ENCODE data around the gene BSN.

DNA sequence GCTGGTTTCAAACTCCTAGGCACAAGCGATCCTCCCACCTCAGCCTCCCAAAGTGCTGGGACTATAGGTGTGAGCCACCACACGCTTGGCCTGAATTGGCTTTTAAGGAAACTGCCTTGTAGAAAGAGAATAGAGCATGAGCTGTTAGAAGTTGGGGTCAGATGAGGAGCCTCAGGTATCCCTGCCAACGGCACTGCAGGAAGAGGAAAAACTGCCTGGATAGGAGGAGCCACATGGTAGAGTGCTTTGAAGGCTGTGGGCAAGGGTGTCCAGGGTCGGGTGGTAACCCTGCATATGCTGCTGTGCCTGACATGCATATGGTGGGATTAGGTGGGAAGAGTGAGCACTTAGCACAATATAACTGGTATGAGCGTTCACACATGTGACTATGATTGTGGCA, 55.0 kb downstream of the BSN start:
- TF ChIP-seq EZH2 (IDR thresholded peaks at IDR 0.05; ENCODE audit: insufficient read depth, poor library complexity, severe bottlenecking) (no peak), EZH2phosphoT487 (IDR thresholded peaks at IDR 0.05; ENCODE audit: insufficient read depth, low read depth) (no peak)
